Glomerular visceral epithelial cell (primary cell): ENCODE results near the gene MACROD2.

Experiments
- DNase-seq: peaks from one replicate; pipeline ENCODE4 v3.0.0-alpha.2; 2016; ENCODE audit errors: extremely low spot score

Gene MACROD2

DNA sequence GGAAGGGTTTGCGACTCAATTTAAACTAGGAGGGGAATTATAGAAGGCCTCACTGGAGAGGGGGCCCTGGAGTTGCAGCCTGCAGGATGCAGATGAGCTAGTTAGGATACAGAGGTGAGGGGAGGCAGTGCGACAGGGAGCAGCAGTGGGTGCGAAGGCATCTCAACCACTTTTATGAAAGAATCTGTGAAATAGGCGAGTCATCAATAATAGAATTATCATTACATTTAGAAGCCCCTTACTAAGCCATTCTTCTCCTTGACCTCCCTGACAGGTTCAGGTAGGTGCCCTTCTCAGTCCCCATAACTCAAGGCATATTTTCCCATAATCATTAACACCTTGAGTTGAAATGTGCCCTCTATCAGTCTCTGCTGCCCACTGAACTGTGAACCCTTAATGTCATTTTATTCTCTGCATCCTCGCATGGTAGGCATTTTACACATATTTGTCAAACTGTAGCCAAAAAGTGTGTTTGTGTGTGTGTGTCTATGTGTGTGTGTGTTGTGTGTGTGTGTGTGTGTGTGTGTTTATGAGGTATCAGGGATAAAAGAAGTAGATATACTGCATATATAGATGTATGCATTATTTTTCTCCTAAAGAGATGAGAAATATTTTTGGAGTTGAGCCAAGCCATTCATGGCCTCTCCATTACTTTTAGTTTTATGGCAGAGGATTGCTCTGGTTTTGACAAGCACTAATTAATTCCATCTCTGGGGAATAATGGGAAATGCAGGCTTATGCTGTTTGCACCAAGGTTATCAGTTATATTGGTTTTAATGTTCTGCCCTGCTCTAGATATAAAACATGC lies 1679.1 kb downstream of the MACROD2 start:
- DNase-seq = peak; percentile 35

DNA sequence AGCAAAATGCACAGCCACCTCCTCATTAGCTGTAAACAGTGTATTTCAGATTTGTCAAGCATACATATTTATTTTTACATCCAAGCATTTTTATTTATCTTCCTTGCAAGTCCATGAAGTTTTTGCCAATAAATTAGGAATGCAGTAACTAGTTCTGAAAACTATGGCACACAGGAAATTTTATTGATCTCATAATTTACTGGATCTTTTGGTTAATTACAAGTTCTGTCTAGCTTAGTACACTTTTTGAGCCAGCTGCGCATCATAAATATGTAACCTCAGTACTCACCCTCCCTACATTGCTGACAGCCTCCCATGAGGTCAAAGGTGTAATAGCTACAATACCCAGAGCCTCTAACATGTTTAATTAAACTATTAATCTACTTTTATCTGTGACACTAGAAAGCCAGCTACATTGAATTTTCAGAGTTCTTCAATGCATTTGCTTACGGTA lies 1679.8 kb downstream of the MACROD2 start:
- DNase-seq = no peak

DNA sequence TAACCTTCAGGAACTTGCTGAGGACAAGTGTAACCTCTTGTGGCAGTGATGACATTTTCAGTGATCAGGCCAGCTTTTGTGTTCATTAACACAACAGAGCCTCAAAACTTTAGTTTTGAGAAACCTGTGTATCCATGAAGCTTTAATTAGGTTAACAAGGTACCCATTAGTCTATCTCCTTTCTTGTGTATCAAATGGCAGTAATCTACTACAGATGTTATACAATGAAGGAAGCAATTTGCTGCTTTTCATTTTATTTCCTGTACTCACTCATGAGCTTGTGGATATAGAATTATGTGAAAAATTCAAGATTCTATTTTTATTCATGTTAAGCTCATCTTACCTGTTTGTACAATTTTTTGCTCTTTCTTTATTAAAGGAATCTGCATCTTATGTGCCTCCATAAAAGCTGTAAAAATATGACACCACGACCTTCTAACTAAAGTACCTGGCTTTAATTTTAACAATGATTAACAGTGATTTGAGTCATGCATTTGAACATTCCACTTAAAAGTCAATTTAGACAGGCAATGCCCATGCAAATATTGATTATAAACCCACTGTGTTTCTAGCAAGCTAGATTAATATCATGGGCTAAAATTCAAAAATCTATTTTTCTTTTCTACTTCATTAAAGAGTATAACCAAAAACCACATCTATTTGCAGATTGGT lies 1680.6 kb downstream of the MACROD2 start:
- no peak for DNase-seq

DNA sequence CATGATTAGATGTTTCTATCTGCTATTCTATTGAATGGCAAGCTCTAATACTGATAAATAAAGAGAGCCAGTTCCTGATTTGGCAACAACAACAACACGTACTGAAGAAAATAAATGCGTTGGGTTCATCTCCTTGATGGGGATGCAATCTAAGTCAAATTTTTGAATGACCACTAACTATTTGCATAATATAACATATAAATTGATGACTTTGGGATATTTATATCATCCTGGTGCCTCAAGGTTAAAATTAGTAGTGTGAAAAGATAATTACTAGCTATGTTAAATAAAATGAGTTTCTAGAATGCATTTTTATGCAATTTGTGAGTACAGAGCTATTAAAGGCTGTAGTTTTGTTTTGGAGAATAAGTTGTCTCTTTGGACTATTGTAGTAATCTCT lies 1681.5 kb downstream of the MACROD2 start:
- DNase-seq = no peak

DNA sequence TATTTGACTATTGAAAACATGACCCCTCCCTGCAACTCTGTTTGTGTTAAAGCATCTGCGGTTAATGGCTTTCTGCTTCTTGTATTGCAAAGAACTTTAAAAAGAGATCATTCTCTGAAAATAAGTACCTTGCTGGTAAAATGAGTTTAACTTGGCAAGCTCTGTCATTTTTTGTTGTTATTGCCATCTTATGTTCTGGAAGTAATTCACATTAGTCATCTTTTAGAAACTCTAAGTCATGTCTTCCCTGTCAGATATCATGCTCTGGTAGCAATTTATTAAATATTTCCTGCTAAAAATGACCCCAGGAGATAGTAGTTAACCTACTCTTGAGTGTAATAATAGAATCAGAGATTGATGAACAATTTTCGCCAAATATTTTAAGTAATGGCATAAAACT lies 1687.4 kb downstream of the MACROD2 start:
- no peak for DNase-seq

DNA sequence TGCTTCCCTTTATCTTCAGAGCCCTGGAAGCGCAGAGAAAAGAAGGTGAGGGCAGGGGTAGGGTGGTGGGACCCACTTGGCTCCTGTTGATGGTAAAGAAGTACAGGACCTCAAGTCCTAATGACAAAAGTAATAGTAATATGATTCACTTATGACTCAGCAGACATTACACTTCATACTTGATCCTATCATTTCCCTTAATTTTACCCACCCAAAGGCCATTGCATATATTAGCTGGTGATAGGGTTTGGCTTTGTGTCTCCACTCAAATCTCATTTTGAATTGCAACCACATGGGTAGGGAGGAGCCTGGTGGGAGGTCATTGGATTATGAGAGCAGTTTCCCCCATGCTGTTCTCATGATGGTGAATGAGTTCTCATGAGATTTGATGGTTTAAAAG lies 1697.3 kb downstream of the MACROD2 start:
- DNase-seq = no peak

DNA sequence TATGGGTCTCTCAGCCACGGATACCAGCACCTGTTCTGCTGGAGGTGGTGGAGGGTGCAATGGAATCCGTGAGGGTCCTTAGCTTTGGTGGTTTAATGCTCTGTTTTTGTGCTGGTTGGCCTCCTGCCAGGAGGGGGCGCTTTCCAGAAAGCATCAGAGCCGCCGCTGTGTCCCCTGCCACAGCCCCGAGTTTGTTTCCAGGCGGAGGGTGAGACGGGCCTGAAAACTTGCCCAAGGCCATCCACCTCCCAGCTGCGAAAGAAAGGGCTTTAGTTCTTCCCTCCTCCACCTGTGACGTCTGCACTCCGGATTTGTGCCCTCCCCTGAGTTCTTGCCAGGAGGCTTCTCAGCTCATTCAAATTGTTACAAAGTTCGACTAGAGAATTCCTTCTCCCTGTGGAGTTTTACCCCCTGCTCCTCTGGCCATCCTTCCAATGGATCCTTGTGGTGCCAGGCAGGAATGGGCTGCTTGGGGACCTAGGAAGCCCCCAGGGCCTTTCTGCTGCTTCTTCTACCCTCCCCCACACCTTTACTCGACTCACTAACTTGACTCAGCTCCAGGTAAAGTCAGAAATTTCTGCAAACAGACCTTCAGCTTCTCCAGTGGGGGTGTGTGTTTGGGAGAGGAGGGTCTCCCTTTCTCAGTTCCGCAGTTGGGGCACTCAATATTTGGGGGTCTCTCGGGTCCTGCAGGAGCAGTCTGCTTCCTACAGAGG lies 1704.3 kb downstream of the MACROD2 start:
- DNase-seq = no peak

DNA sequence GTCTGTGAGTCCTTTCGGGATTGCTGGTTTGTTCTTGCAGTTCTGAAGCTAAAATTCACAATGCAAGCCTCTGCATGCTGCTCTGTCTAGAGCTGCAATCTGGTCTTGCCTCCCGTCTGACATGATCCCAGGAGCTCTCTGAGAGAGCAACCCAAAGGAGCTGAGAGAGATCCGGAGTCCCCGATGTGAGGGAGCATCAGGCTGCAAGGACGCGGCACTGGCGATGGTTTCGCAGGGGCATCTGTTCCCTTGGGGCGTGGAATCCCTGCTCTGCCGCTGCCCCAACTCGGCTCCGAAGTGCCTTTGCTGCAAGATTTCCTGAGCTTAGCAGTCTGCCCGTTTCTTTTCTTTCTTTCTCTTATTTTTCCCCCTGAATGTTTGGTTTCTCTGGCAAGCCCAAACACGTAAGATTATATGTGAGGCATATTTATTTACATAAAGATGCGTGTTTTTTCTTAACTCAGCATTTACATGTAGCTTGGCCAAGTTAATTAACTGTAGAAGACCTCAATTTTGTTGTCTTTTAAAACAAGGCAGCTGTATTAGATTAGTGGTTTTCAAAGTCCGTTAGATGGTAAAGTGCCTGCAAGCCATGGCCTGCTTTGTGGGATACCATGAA lies 1704.9 kb downstream of the MACROD2 start:
- DNase-seq = no peak

DNA sequence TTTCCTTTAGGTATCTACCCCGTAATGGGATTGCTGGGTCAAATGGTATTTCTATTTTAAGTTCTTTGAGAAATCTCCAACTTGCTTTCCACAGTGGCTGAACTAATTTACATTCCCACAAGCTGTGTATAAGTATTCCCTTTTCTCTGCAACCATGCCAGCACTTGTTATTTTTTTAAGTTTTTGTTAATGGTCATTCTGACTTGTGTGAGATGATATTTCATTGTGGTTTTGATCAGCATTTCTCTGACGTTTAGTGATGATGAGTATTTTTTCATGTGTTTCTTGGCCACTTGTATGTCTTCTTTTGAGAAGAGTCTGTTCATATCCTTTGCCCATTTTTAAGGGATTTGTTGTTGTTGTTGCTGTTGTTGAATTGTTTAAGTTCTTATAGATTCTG lies 1706.8 kb downstream of the MACROD2 start:
- DNase-seq = no peak

DNA sequence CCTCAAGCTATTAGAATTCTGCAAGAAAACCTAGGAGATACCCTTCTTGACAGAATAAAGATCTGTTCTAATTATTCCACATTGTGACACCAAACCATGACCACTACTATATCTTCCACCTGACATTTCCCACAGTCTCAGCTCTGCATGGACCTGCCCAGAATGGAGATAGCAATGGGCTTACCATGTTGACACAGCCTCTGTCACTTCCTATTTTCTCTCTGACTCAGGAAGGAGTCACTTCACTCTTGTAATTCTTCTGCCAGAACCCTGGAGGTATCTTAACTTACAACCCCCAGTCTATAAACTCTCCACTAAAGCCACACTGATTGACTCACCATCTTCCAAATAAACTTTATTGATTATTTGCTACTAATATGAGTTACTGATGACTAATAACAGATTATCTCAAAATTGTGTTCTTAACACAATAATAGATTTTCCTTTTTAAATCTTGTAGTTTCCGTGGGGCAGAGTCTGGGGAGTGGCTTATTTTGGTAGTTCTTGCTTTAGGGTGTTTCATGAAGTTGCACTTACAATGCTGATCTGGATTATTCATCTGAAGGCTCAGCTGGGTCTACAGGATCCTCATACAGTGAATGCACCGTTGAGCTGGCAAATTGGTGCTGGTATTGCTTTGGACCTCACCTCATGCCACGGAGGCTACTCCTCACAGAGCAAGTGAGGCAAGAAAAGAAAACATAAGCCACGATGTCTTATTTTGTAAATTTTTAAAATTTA lies 1708.0 kb downstream of the MACROD2 start:
- DNase-seq = peak; percentile 53

DNA sequence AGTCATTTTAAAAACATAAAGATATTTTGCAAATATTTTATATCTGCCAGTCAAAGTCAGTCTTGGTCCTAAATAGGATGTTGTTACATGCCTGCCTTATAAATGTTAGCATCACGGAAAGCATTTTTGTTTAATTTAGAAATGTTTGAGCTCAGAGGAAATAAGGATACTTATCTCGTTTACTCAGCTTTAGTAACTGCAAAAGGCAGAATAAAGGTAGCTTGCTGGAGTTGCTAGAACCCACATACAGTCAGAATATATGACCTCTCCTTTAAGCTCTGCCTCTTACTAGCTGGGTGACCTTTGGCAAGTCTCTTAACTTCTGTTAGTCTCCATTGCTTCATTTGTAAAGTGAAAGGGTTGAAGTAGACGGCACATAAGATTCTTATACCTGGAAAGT lies 1710.7 kb downstream of the MACROD2 start:
- DNase-seq = no peak

DNA sequence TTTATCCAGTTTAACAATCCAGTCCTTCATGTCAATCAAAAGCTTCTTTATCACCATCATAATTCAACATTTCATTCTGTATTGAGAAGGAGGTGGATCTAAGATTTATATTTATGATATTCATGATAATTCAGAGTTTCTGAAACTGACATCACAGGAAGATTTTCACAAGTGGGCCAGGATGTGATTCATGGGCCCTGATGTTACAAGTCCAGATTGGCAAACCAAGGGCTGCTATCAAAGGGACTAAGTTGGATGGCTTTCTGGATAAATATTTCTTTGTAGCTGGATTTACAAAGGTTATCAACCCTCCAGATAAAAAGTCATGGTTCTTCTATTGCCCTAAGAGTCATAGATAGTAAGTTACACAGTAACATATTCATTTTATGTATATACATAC lies 1711.4 kb downstream of the MACROD2 start:
- DNase-seq = no peak

DNA sequence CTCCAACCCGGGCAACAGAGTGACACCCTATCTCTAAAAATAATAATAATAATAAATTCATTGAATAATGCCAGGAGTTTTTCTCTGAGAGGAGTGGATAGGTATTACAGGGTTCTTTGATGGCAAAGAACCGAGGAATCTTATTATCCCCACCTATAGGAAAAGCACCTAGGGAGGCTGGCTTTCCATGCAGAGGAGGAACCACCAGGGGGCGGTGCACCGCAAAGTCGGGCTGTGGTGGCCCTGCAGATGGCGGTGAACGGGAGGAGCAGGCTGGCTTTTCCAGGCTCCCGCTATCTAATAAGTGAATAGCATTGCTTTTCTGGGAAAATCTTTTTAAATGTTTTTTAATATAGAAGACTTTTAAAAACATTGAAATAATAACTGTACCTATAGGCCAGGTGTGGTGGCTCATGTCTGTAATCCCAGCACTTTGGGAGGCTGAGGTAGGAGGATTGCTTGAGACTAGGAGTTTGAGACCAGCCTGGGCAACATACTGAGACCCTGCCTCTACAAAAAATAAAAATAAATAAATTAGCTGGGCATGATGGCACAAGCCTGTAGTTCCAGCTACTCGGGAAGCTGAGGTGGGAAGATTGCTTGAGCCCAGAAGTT lies 1713.8 kb downstream of the MACROD2 start:
- no peak for DNase-seq

DNA sequence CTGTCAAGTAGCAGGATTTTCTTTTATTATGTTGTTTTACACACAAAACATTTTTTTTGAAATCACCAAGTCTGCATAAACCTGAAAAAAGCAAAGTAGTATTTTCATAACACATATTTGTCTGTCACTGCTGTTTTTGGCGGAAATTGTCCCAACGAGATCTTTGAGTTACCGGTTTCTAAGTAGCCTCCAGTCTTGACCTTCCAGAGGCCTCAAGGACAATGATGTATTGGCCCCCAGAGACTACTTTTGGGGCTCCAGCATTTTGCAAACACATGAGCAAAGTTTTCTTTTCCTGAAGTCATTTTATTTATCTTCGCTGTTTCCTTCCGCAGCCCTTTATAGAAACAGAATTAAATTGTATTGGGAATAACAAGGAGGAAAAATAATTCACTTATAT lies 1715.3 kb downstream of the MACROD2 start:
- no peak for DNase-seq

DNA sequence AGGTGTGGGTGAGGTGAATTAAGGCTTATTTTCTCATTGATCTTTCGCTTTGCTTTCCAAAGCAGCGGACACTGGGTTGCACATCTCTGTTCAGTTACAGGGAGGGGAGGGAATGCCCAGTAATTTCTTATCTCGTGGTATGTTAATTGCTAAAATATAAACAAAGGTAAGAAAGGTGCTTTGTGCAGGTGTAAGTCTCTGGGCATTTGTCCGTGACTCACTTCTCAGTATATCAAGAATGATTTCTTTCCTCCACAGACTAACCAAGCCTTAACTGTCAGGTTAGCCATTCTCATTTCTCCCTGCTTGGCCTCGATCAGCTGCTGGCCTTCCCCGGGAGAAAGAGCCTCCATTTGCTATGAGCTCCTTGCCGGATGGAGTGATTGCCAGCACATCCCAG lies 1715.9 kb downstream of the MACROD2 start:
- DNase-seq = no peak

DNA sequence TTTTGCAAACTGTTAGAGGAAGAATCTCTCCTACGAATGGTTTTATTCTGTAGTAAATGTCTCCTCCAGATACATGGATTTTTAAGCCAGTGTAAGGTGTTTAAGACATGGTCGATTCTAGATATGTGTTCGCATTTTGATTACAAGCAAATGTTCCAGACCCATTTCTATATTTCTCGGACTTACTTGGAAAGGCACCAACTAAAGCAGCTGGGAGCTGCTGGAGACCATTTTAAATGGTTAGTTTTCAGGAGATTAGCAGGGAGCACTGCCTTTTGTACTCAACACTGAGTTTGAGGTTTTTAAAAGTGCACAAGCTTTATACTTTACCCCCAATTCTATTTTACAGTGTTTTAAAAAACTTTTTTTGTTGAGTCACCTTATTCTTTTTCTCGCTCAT lies 1720.9 kb downstream of the MACROD2 start:
- DNase-seq = no peak

DNA sequence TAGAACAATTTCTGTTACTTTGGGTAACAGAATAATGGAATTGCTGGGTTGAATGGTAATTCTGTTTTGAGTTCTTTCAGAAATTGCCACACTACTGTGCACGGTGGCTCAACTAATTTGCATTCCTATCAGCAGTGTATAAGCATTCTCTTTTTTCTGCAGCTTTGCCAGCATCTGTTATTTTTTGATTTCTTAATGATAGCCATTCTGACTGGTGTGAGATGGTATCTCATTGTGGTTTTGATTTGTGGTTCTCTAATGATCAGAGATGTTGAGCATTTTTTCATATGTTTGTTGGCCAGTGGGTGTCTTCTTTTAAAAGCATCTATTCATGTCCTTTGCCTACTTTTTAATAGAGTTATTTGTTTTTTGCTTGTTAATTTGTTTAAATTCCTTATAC lies 1731.1 kb downstream of the MACROD2 start:
- DNase-seq = no peak

DNA sequence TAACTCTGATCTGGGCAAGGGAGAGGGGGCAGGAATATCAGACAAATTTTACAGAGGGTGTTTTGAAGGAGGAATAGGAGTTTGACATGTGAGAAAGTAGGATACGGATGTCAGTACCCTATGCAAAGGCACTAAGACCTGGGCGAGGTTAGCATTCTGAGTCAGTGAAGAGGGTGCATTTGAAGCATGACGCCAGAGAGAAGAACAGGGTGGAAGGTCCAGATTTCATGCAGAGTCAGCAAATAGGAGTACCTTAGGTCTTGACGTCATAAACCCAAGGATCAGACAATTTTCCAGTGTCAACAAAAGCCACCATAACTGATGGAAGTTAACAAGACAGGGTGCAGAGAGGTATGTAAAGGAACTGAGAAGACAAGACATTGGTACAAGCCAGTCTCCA lies 1738.7 kb downstream of the MACROD2 start:
- no peak for DNase-seq

DNA sequence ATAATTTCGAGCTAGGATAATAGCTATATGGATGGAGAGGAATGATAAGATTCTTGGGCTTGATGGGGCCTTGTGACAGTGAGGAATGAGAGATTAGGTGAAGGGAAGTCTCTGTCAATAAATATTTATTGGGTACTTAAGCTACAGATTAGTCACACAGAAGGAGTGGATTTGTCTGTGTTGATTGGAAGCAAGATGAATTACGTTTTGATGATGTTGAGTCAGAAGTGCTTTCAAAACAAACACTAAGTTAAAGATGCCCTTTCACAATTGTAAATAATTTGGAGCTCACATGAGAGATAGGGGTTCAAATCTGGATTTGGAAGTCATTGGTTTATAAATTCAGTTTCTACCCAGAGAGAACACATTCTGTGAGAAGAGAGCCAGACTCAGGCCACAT lies 1743.7 kb downstream of the MACROD2 start:
- DNase-seq = no peak

DNA sequence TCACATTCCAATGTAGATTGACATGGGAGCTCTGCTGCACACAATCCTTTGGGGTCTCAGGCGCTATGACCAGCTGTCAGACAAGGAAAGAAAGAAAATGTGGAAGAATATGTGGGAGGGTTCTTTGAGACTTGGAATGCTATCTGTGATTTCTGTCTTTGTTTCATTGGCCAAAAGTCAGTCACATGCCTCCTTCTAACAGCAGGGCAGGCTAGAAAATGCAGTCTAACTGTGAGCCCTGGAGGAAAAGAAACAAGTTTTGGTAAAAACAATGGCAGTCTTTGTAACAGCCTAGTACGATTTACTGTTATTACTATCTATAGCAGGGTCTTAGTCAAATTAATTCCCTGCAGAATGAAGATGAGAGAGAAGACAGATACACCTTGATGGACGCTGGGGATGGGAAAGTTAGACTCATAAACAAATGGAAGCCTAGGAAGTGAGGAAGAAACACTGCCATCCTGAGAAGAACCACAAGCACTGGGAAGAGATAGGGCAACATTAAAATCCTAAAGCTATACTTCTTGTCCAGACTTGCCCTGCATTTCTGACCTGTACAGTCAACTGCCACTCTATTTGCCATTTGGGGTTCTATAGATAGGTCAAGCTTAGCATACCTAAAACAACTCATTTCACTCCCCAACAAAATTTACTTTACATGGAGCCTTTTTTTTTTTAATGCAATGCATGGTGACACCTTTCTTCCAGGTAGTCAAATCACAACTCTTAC lies 1744.9 kb downstream of the MACROD2 start:
- no peak for DNase-seq

DNA sequence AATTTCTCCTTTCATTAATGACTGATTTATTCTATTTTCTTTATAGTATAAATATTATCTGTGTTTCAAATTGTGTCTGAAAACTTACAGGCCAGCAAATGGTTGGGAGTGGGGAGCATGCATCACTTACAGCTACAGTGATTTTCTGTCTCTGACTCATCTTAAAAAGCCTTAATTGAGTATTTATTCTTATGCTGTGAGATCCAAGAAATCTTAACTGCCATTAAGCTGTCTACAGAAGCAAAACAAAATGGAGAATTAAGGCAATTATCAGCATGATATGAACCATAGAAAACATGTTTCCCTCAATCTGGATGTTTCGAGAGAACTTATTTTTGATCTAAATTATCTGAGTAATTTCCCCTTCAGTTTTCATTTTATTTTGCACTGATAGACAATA lies 1746.8 kb downstream of the MACROD2 start:
- no peak for DNase-seq
